Parathyroid adenoma (tissue), 2 donors: ENCODE data around the gene HEPH.

Source experiments
- H2AFZ ChIP-seq: fragments of 300-600 bp; sonication (generic); one replicate; pipeline ENCODE4 v1.7.0; 2017; ENCODE audit warnings: antibody characterized with exemption, mild to moderate bottlenecking
- H3K27ac ChIP-seq: fragments of 300-600 bp; sonication (generic); one replicate; pipeline ENCODE4 v1.7.0; 2017
- H3K27me3 ChIP-seq: fragments of 300-600 bp; sonication (generic); one replicate; pipeline ENCODE4 v1.7.0; 2017; ENCODE audit warnings: low read length; ENCODE audit not compliant: control insufficient read depth, insufficient read depth
- H3K36me3 ChIP-seq: fragments of 300-600 bp; sonication (generic); one replicate; pipeline ENCODE4 v1.7.0; 2017; ENCODE audit warnings: low read length; ENCODE audit not compliant: control insufficient read depth, insufficient read depth
- H3K4me1 ChIP-seq: fragments of 300-600 bp; sonication (generic); one replicate; pipeline ENCODE4 v1.7.0; 2017; ENCODE audit warnings: control low read depth
- H3K4me2 ChIP-seq: fragments of 300-600 bp; sonication (generic); one replicate; pipeline ENCODE4 v1.7.0; 2017; ENCODE audit warnings: low read length
- H3K4me3 ChIP-seq: fragments of 300-600 bp; sonication (generic); one replicate; pipeline ENCODE4 v1.7.0; 2017; ENCODE audit warnings: low read depth, low read length
- H3K79me2 ChIP-seq: fragments of 300-600 bp; sonication (generic); one replicate; pipeline ENCODE4 v1.7.0; 2017; ENCODE audit warnings: control low read depth
- H3K9ac ChIP-seq: fragments of 300-600 bp; sonication (generic); one replicate; pipeline ENCODE4 v1.7.0; 2017; ENCODE audit warnings: mild to moderate bottlenecking
- H3K9me3 ChIP-seq: fragments of 300-600 bp; sonication (generic); one replicate; pipeline ENCODE4 v1.7.0; 2017; ENCODE audit warnings: low read length; ENCODE audit not compliant: control insufficient read depth
- TF ChIP-seq, protein P1 (sequence below): fragments of 300-600 bp; sonication (generic); IDR thresholded peaks from one replicate; pipeline ENCODE4 v1.7.0; 2017; ENCODE audit warnings: antibody characterized with exemption, mild to moderate bottlenecking
- donor health status: primary hyperparathyroidism.

HEPH gene

DNA sequence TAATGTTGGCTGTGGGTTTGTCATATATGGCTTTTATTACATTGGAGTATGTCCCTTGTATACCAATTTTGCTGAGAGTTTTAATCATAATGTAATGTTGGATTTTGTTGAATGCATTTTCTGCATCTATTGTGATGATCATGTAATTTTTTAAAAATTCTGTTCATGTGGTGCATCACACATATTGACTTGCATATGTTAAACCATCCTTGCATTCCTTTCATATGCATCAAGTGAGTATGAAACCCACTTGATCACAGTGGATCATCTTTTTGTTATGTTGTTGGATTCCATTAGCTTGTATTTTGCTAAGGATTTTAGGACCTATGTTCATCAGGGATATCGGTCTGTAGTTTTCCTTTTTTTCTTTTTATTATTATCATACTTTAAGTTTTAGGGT lies 12.1 kb downstream of the HEPH start:
- Histone ChIP-seq H3K9me3 (no peaks in the 10 kb centered on the region), H3K27me3 (no peaks in the 10 kb centered on the region), H3K9ac (no peak overlapping the region), H3K4me2 (no peak overlapping the region), H3K4me1 (no peaks in the 10 kb centered on the region), H3K27ac (no peak overlapping the region), H2AFZ (no peak overlapping the region), H3K36me3 (no peaks in the 10 kb centered on the region), H3K79me2 (no peaks in the 10 kb centered on the region), H3K4me3 (no peak overlapping the region)
- TF ChIP-seq, protein P1, sequence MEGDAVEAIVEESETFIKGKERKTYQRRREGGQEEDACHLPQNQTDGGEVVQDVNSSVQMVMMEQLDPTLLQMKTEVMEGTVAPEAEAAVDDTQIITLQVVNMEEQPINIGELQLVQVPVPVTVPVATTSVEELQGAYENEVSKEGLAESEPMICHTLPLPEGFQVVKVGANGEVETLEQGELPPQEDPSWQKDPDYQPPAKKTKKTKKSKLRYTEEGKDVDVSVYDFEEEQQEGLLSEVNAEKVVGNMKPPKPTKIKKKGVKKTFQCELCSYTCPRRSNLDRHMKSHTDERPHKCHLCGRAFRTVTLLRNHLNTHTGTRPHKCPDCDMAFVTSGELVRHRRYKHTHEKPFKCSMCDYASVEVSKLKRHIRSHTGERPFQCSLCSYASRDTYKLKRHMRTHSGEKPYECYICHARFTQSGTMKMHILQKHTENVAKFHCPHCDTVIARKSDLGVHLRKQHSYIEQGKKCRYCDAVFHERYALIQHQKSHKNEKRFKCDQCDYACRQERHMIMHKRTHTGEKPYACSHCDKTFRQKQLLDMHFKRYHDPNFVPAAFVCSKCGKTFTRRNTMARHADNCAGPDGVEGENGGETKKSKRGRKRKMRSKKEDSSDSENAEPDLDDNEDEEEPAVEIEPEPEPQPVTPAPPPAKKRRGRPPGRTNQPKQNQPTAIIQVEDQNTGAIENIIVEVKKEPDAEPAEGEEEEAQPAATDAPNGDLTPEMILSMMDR: no peak

DNA sequence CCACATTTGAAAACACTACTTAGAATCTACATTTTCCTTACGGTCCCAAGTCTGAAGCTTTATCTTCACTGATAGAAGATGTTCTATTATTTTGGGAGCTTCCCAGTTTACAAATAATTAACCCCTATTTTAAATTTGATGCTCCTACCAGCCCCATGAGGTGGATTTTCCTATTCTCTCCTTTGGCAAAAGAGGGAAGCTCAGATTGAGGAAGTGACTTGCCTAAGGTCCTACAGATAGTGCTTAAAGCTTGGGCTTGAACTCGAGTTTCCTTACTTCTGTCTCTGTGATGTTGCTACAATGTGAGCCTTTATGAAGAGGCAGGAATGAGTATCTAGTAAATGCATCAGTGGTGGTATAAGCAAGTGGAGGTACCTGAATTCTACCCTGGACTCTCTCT lies 27.5 kb downstream of the HEPH start:
- H3K4me3 ChIP-seq: no peak overlapping the region
- H2AFZ ChIP-seq: no peak overlapping the region
- no peaks in the 10 kb centered on the region for H3K27me3 ChIP-seq
- H3K4me1 ChIP-seq: no peaks in the 10 kb centered on the region
- no peaks in the 10 kb centered on the region for H3K79me2 ChIP-seq
- no peak overlapping the region for H3K9ac ChIP-seq
- H3K36me3 ChIP-seq: no peaks in the 10 kb centered on the region
- H3K27ac ChIP-seq: no peak overlapping the region
- TF ChIP-seq, protein P1: no peak
- no peak overlapping the region for H3K4me2 ChIP-seq
- no peaks in the 10 kb centered on the region for H3K9me3 ChIP-seq

DNA sequence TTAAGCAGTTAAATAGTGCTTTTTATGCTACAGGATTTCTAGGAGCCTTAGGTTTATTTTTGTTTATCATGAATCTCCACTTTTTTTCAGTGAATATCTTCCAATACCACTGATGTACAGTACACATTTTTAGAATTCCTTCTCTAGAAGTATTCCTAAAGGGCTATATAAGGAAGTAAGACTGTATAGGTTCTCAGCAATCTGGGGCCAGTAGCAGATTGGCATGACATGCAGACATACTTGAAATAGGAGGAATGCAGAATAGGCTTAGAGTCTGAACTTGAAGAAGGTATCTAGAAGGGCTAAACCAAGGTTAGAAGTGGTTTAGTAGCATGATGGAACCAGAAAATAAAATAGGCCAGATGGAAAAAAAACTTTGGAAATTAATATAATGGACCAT lies 29.8 kb downstream of the HEPH start:
- Histone ChIP-seq H3K27me3 (no peaks in the 10 kb centered on the region), H3K79me2 (no peaks in the 10 kb centered on the region), H3K4me2 (no peak overlapping the region), H2AFZ (no peak overlapping the region), H3K4me3 (no peak overlapping the region), H3K27ac (no peak overlapping the region), H3K4me1 (no peaks in the 10 kb centered on the region), H3K9me3 (no peaks in the 10 kb centered on the region), H3K36me3 (no peaks in the 10 kb centered on the region), H3K9ac (no peak overlapping the region)
- TF ChIP-seq, protein P1: no peak

DNA sequence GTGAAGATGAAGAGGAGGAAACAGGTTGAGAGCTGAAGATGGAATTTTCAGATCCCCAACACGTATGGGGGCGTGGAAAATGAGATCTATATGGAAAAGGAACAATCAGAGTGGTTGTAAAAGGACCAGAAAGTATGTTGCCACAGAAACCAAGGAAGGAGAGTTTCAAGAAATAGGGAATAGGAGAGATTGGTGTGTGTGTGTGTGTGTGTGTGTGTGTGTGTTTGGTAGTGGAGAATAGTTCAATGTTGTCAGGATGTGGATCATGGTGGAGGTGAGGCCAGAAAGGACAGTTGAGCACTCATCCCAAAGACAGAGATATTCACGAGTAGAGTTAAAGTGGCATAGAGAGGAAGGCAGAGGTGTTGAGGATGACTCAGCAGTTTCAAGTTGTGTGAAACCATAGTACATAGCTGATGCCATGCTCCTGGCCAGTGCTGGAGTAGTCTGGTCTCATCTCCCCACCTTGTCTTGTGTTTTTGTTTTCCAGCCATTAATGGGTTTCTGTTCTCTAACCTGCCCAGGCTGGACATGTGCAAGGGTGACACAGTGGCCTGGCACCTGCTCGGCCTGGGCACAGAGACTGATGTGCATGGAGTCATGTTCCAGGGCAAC lies 36.1 kb downstream of the HEPH start:
- no peak overlapping the region for H3K4me3 ChIP-seq

More for the DNA sequence above, 36.1 kb downstream of the HEPH start:
- Histone ChIP-seq H2AFZ (no peak overlapping the region), H3K9me3 (no peaks in the 10 kb centered on the region), H3K4me1 (no peaks in the 10 kb centered on the region), H3K9ac (no peak overlapping the region), H3K27me3 (no peaks in the 10 kb centered on the region), H3K36me3 (no peaks in the 10 kb centered on the region), H3K27ac (no peak overlapping the region), H3K79me2 (no peaks in the 10 kb centered on the region), H3K4me2 (no peak overlapping the region)
- TF ChIP-seq, protein P1: no peak
